Fibroblast of lung (primary cell): ENCODE results near the gene USP16.

ENCODE experiments used
- EZH2 ChIP-seq: IDR thresholded peaks from 2 replicates; pipeline ENCODE4 v1.5.1; 2012; ENCODE audit warnings: low read length, control low read depth, mild to moderate bottlenecking; ENCODE audit errors: missing control alignments
- TF ChIP-seq, protein P1 (sequence below), 2 donors: IDR thresholded peaks in 1 of 2; conservative IDR thresholded peaks in 1 of 2; 1 replicate in 1 of 2; 2 replicates in 1 of 2; pipeline ENCODE4 v1.5.1; 2011 to 2012; ENCODE audit warnings: low read length in 2 of 2, control low read depth in 1 of 2, inconsistent platforms in 1 of 2, low read depth in 1 of 2, mild to moderate bottlenecking in 1 of 2

DNA sequence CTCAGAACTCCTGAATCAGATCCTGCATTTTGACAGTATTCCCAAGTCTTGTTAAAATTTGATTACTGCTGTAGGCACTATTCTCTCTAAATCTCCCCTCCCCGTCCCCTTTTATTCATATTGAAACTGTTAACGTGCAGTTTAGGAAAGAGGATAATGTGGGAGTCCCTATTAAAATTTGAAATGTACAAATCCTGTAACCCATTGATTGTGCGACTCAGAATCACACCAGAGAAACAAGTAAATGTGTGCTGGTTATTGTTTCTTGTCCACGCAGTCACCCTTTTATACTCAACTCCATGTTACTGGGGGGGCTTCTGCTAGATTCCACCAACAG lies 31.2 kb upstream of the USP16 start:
- TF ChIP-seq, protein P1, sequence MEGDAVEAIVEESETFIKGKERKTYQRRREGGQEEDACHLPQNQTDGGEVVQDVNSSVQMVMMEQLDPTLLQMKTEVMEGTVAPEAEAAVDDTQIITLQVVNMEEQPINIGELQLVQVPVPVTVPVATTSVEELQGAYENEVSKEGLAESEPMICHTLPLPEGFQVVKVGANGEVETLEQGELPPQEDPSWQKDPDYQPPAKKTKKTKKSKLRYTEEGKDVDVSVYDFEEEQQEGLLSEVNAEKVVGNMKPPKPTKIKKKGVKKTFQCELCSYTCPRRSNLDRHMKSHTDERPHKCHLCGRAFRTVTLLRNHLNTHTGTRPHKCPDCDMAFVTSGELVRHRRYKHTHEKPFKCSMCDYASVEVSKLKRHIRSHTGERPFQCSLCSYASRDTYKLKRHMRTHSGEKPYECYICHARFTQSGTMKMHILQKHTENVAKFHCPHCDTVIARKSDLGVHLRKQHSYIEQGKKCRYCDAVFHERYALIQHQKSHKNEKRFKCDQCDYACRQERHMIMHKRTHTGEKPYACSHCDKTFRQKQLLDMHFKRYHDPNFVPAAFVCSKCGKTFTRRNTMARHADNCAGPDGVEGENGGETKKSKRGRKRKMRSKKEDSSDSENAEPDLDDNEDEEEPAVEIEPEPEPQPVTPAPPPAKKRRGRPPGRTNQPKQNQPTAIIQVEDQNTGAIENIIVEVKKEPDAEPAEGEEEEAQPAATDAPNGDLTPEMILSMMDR (conservative IDR thresholded peaks at IDR 0.05 in 1 of 2, IDR thresholded peaks at IDR 0.05 in 1 of 2; ENCODE audit: low read depth in 1 of 2, low read length in 2 of 2) = no peak
- no peak for TF ChIP-seq EZH2
